ENCODE measurements around the gene TPPP.

The TPPP gene

GRCh38 chr5:665541-665955 is 27.6 kb downstream of the TPPP start:
- H3K27ac Mint-ChIP-seq: no peak overlapping the region
- H3K9me3 Mint-ChIP-seq (ENCODE audit: low read depth): no peaks in the 10 kb centered on the region
- no peak overlapping the region for H3K4me3 Mint-ChIP-seq
- peaks cover 5% of the 10 kb centered on the region for H3K36me3 Mint-ChIP-seq
- H3K4me1 Mint-ChIP-seq (ENCODE audit: low read depth): no peaks in the 10 kb centered on the region
- H3K27me3 Mint-ChIP-seq: no peaks in the 10 kb centered on the region

- Mint-ChIP-seq H3K27ac (no peak overlapping the region), H3K36me3 (peaks cover 5% of the 10 kb centered on the region), H3K9me3 (ENCODE audit: low read depth) (no peaks in the 10 kb centered on the region), H3K27me3 (no peaks in the 10 kb centered on the region), H3K4me1 (ENCODE audit: low read depth) (no peaks in the 10 kb centered on the region), H3K4me3 (no peak overlapping the region)
Observed at GRCh38 chr5:664994-665360, 28.2 kb downstream of the TPPP start.

- Mint-ChIP-seq H3K27ac (no peak overlapping the region), H3K9me3 (ENCODE audit: low read depth) (no peaks in the 10 kb centered on the region), H3K4me1 (ENCODE audit: low read depth) (no peaks in the 10 kb centered on the region), H3K27me3 (no peaks in the 10 kb centered on the region), H3K4me3 (no peak overlapping the region), H3K36me3 (peaks cover 8% of the 10 kb centered on the region)
Observed at GRCh38 chr5:664343-664993, 28.7 kb downstream of the TPPP start.

GRCh38 chr5:663436-664342 is 29.5 kb downstream of the TPPP start:
- H3K27me3 Mint-ChIP-seq: no peaks in the 10 kb centered on the region
- H3K27ac Mint-ChIP-seq: no peak overlapping the region
- H3K4me1 Mint-ChIP-seq (ENCODE audit: low read depth): no peaks in the 10 kb centered on the region
- H3K36me3 Mint-ChIP-seq: peaks cover 12% of the 10 kb centered on the region
- no peaks in the 10 kb centered on the region for H3K9me3 Mint-ChIP-seq (ENCODE audit: low read depth)
- H3K4me3 Mint-ChIP-seq: no peak overlapping the region

GRCh38 chr5:662751-663435 is 30.3 kb downstream of the TPPP start:
- no peaks in the 10 kb centered on the region for H3K9me3 Mint-ChIP-seq (ENCODE audit: low read depth)
- no peak overlapping the region for H3K4me3 Mint-ChIP-seq
- H3K27me3 Mint-ChIP-seq: no peaks in the 10 kb centered on the region
- H3K27ac Mint-ChIP-seq: no peak overlapping the region
- H3K36me3 Mint-ChIP-seq: peaks cover 12% of the 10 kb centered on the region
- H3K4me1 Mint-ChIP-seq (ENCODE audit: low read depth): no peaks in the 10 kb centered on the region

GRCh38 chr5:661891-662750 is 31.0 kb downstream of the TPPP start:
- Mint-ChIP-seq H3K27ac (no peak overlapping the region), H3K36me3 (peaks cover 14% of the 10 kb centered on the region), H3K27me3 (no peaks in the 10 kb centered on the region), H3K9me3 (ENCODE audit: low read depth) (no peaks in the 10 kb centered on the region), H3K4me3 (no peak overlapping the region), H3K4me1 (ENCODE audit: low read depth) (no peaks in the 10 kb centered on the region)

- Mint-ChIP-seq H3K9me3 (ENCODE audit: low read depth) (no peaks in the 10 kb centered on the region), H3K27ac (no peak overlapping the region), H3K27me3 (no peaks in the 10 kb centered on the region), H3K4me3 (no peak overlapping the region), H3K36me3 (peaks cover 19% of the 10 kb centered on the region), H3K4me1 (ENCODE audit: low read depth) (no peaks in the 10 kb centered on the region)
Observed at GRCh38 chr5:660491-661030, 32.6 kb downstream of the TPPP start.

GRCh38 chr5:659496-660263 is 33.5 kb downstream of the TPPP start:
- Mint-ChIP-seq H3K27me3 (no peaks in the 10 kb centered on the region), H3K36me3 (peaks cover 20% of the 10 kb centered on the region), H3K4me1 (ENCODE audit: low read depth) (no peaks in the 10 kb centered on the region), H3K4me3 (no peak overlapping the region), H3K9me3 (ENCODE audit: low read depth) (no peaks in the 10 kb centered on the region), H3K27ac (no peak overlapping the region)

- peaks cover 20% of the 10 kb centered on the region for H3K36me3 Mint-ChIP-seq
- H3K27ac Mint-ChIP-seq: no peak overlapping the region
- no peak overlapping the region for H3K4me3 Mint-ChIP-seq
- H3K27me3 Mint-ChIP-seq: no peaks in the 10 kb centered on the region
- H3K4me1 Mint-ChIP-seq (ENCODE audit: low read depth): no peaks in the 10 kb centered on the region
- H3K9me3 Mint-ChIP-seq (ENCODE audit: low read depth): no peaks in the 10 kb centered on the region
Observed at GRCh38 chr5:658103-658502, 35.0 kb downstream of the TPPP start.

- H3K4me3 Mint-ChIP-seq: no peak overlapping the region
- peaks cover 20% of the 10 kb centered on the region for H3K36me3 Mint-ChIP-seq
- no peak overlapping the region for H3K27ac Mint-ChIP-seq
- no peaks in the 10 kb centered on the region for H3K27me3 Mint-ChIP-seq
- no peaks in the 10 kb centered on the region for H3K4me1 Mint-ChIP-seq (ENCODE audit: low read depth)
- H3K9me3 Mint-ChIP-seq (ENCODE audit: low read depth): no peaks in the 10 kb centered on the region
Observed at GRCh38 chr5:657570-657969, 35.6 kb downstream of the TPPP start.

GRCh38 chr5:655406-655805 is 37.7 kb downstream of the TPPP start:
- Mint-ChIP-seq H3K4me1 (ENCODE audit: low read depth) (no peaks in the 10 kb centered on the region), H3K36me3 (peaks cover 18% of the 10 kb centered on the region), H3K27ac (no peak overlapping the region), H3K27me3 (no peaks in the 10 kb centered on the region), H3K4me3 (no peak overlapping the region), H3K9me3 (ENCODE audit: low read depth) (no peaks in the 10 kb centered on the region)

- Mint-ChIP-seq H3K9me3 (ENCODE audit: low read depth) (no peaks in the 10 kb centered on the region), H3K4me3 (no peak overlapping the region), H3K27ac (no peak overlapping the region), H3K36me3 (peaks cover 16% of the 10 kb centered on the region), H3K4me1 (ENCODE audit: low read depth) (no peaks in the 10 kb centered on the region), H3K27me3 (no peaks in the 10 kb centered on the region)
Observed at GRCh38 chr5:654071-654778, 38.9 kb downstream of the TPPP start.

- H3K9me3 Mint-ChIP-seq (ENCODE audit: low read depth): no peaks in the 10 kb centered on the region
- peaks cover 11% of the 10 kb centered on the region for H3K36me3 Mint-ChIP-seq
- no peaks in the 10 kb centered on the region for H3K4me1 Mint-ChIP-seq (ENCODE audit: low read depth)
- H3K4me3 Mint-ChIP-seq: no peak overlapping the region
- H3K27me3 Mint-ChIP-seq: no peaks in the 10 kb centered on the region
- no peak overlapping the region for H3K27ac Mint-ChIP-seq
Observed at GRCh38 chr5:652773-653350, 40.3 kb downstream of the TPPP start.
